ENCODE data around the gene MYRFL. TPM values are rescaled to one million over a fixed set of nuclear protein-coding genes. Genes with fewer than 3 reads are reported as not detected.
"Not testable (repeated sequence)": the region's sequence is repeated elsewhere in the genome, so short reads cannot be mapped to it uniquely, and the experiment has no call there.

The MYRFL gene
- total RNA-seq, 1 experiment from 2014 or later = not detected

DNA sequence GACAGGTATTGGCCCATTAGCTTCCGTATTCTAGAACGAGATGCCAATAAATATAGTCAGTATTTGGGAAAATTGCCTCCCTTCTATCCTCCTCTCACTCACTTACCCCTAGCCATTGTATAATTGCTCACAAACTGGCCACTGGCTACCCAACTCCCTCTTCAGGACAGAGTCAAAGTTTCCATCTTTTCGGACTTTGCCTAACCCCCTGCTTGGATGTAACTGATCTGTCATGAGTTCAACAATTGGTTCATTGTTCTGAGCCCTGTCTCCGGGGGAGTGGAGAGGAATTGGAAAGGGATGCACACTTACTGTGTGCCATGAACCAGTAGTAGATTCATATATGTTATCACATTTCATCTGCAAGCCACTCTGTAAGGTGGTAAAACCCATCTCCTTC lies 12.2 kb downstream of the MYRFL start:
- in situ Hi-C loops (cut with HindIII; ENCODE audit: low pct_unique_long_range_greater_than_20kb, low sequenced_read_pairs) = no loop called here
- DNase-seq (ENCODE audit: low read depth, low spot score) = peak; percentile 91

DNA sequence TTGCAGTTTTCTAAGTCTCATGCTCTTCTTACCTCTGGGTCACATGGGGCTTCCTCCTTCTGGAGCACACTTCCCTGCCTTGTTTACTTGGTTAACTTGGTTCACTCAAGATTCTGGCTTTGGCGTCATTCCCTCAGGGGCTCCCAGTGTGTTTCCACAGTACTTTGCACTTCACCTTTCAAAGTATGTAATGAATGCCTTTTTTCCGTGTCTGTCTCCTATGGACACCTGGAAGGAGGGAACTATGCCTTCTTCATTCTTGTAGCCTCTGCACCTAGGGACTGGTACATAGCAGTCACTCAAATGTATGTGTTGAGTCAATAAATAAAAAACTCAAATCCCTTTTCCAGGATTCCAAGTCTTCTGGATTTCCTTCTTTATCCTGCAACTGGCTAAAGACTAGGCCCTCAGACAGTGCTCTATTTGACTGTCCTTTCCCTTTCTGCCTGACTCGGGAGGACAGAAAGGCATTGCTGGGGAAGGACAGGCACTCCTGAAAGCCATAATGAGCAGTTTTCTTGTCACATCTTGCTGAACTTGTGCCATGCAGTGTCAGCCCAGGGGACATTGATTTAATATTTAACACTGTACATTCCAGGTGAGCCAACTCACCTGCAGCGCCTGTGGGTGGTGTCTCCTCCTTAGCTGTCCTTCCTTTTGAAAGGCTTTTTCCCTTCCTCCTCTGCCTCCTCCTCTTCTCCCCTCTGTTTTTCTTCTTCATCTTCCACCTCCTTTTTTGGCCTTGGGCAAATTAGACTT lies 12.8 kb downstream of the MYRFL start:
- in situ Hi-C loops (cut with HindIII; ENCODE audit: low pct_unique_long_range_greater_than_20kb, low sequenced_read_pairs) = no loop called here
- peak; percentile 87 for DNase-seq (ENCODE audit: low read depth, low spot score)

GRCh38 chr12:69840727-69841126 lies 15.7 kb downstream of the MYRFL start:
- in situ Hi-C loops (cut with HindIII; ENCODE audit: low pct_unique_long_range_greater_than_20kb, low sequenced_read_pairs) = no loop called here
- DNase-seq (ENCODE audit: low read depth, low spot score) = no peak

DNA sequence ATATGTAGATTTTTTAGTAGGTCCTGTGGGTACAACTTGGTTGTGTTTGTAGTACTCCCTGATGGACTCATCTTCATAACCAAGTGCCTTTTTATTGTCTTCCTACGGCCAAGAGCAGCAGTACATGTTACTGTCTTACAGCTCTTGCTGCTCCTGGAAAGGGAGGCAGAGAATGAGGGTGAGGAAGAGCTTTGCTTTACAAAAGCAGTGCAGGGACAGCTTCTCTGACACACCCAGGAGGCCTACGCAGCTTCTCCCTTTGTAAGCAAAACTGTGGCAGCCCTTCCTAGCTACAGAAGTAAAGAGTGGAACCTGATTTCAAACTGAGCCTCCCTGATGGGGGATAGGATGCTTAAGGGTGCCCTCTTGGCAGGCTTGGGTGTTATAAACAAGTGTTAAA lies 18.6 kb downstream of the MYRFL start:
- no peak for DNase-seq (ENCODE audit: low read depth, low spot score)
- in situ Hi-C loops (cut with HindIII; ENCODE audit: low pct_unique_long_range_greater_than_20kb, low sequenced_read_pairs) = no loop called here

DNA sequence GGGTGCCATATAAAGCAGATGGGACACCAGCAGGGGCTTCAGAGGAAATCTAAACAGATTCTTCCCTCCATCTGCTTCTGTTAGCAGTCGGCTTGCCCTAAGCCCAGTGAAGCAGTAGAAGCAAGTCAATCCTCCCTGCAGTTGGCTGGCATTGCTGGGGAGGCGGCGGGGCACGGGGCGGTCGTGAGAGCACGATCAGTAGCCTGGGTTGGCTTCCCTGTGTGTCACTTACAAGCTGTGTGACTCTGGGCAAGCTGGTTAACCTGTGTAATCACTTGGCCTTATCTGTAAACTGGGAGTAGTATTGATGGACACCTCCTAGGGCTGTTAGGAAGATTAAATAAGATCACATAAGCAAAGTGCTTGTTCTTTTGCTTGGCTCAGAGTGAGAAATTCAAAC lies 19.4 kb downstream of the MYRFL start:
- in situ Hi-C loops (cut with HindIII; ENCODE audit: low pct_unique_long_range_greater_than_20kb, low sequenced_read_pairs) = no loop called here
- no peak for DNase-seq (ENCODE audit: low read depth, low spot score)

GRCh38 chr12:69844836-69845235 lies 19.8 kb downstream of the MYRFL start:
- no peak for DNase-seq (ENCODE audit: low read depth, low spot score)
- in situ Hi-C loops (cut with HindIII; ENCODE audit: low pct_unique_long_range_greater_than_20kb, low sequenced_read_pairs) = no loop called here

- no peak for DNase-seq (ENCODE audit: low read depth, low spot score)
- in situ Hi-C loops (cut with HindIII; ENCODE audit: low pct_unique_long_range_greater_than_20kb, low sequenced_read_pairs) = no loop called here
Observed at GRCh38 chr12:69846976-69847375, 21.9 kb downstream of the MYRFL start.

- in situ Hi-C loops (cut with HindIII; ENCODE audit: low pct_unique_long_range_greater_than_20kb, low sequenced_read_pairs) = no loop called here
- DNase-seq (ENCODE audit: low read depth, low spot score) = no peak
Observed at GRCh38 chr12:69851976-69852375, 26.9 kb downstream of the MYRFL start.

GRCh38 chr12:69853176-69853961 lies 28.3 kb downstream of the MYRFL start:
- DNase-seq (ENCODE audit: low read depth, low spot score); in situ Hi-C loops (cut with HindIII; ENCODE audit: low pct_unique_long_range_greater_than_20kb, low sequenced_read_pairs): not testable (repeated sequence)

DNA sequence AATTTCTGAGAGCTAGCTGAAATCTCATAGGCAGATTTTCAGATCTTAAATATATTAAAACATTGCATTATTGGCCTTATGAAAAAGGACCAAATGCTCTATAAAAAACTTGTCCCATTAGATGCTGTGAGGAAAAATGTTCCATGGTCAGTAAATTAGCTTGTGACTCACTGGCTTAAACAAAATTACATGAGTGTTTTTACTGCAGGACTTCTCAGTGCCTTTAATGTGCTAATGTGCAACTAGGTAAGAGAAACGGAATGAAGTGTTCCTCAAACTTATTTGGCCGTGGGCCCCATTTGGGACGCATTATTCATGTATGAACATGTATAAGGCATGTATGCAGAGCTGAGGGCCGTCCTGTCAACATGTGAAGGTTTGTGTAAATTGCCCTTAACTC lies 41.7 kb downstream of the MYRFL start:
- in situ Hi-C loops (cut with HindIII; ENCODE audit: low pct_unique_long_range_greater_than_20kb, low sequenced_read_pairs) = no loop called here
- DNase-seq (ENCODE audit: low read depth, low spot score) = no peak

GRCh38 chr12:69868695-69869094 lies 43.7 kb downstream of the MYRFL start:
- in situ Hi-C loops (cut with HindIII; ENCODE audit: low pct_unique_long_range_greater_than_20kb, low sequenced_read_pairs) = no loop called here
- DNase-seq (ENCODE audit: low read depth, low spot score) = no peak

GRCh38 chr12:69872804-69873203 lies 47.8 kb downstream of the MYRFL start:
- in situ Hi-C loops (cut with HindIII; ENCODE audit: low pct_unique_long_range_greater_than_20kb, low sequenced_read_pairs) = no loop called here

DNA sequence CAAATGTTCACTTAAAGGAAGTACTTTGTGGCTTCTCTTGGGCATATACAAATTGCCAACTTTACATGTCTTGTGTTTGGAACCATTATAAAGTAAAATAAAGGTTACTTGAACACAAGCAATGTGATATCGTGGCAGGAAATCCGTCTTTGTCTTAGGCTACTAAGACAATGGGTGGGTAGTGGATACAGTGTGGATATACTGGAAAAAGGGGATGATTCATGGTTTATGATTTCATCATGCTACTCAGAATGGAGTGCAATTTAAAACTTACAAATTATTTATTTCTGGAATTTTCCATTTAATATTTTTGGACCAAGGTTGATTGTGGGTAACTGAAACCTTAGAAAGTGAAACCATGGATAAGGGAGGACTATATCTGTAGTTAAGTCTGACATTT lies 48.4 kb downstream of the MYRFL start:
- no peak for DNase-seq (ENCODE audit: low read depth, low spot score)
- in situ Hi-C loops (cut with HindIII; ENCODE audit: low pct_unique_long_range_greater_than_20kb, low sequenced_read_pairs) = no loop called here

More at GRCh38 chr12:69872804-69873203, 47.8 kb downstream of the MYRFL start:
- DNase-seq (ENCODE audit: low read depth, low spot score) = no peak

- DNase-seq (ENCODE audit: low read depth, low spot score) = no peak
- in situ Hi-C loops (cut with HindIII; ENCODE audit: low pct_unique_long_range_greater_than_20kb, low sequenced_read_pairs) = loop anchor here (25.0 kb wide), 1 partner anchor 713 kb away; no protein-coding TSS in a partner anchor
Observed at GRCh38 chr12:69874606-69875005, 49.6 kb downstream of the MYRFL start.

GRCh38 chr12:69875416-69875935 lies 50.4 kb downstream of the MYRFL start:
- DNase-seq (ENCODE audit: low read depth, low spot score) = no peak
- in situ Hi-C loops (cut with HindIII; ENCODE audit: low pct_unique_long_range_greater_than_20kb, low sequenced_read_pairs) = loop anchor here (25.0 kb wide), 1 partner anchor 712 kb away; no protein-coding TSS in a partner anchor

DNA sequence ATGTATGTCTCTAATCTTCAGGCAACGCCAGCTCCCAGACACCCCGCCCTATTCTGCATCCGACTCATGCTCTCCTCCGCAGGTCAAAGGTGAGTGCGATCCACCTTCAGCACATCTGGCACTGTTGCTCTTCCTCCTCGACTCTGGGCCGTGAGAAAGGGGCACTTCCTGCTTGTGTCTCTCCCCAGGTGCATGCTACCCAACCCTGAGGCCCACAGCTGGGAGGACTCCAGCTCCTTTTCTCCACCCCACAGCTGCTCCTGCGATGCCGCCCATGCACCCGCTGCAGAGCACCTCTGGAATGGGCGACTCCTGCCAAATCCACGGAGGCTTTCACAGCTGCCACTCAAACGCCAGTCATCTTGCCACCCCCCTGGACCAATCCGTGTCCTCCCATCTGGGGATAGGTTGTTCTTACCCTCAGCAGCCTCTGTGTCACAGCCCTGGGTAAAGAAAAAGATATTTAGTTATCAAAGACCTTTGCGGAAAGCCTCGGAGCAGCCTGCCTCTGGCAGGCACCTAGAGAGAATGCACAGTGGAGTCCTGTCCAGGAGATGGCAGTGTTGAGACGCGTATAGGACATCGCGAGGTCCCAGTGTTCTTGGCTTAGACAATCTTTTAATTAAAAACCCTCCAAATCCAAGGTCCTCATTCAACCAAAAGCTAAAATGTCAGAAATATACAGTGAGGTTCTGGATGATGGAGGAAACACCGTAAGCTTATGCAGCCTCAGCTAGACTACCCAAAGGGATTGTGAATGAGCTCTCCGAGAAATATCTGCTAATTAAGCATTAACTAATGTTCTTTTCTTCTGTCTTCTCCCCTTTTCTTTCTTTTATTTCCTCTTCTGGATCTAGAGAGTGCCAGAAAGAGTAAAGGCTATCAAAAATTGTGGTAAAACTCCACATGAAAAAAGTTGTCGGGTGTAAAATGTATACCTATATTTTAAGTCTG lies 54.3 kb downstream of the MYRFL start:
- peak; percentile 80 for DNase-seq (ENCODE audit: low read depth, low spot score)
- in situ Hi-C loops (cut with HindIII; ENCODE audit: low pct_unique_long_range_greater_than_20kb, low sequenced_read_pairs) = loop anchor here (25.0 kb wide), 1 partner anchor 708 kb away; no protein-coding TSS in a partner anchor

DNA sequence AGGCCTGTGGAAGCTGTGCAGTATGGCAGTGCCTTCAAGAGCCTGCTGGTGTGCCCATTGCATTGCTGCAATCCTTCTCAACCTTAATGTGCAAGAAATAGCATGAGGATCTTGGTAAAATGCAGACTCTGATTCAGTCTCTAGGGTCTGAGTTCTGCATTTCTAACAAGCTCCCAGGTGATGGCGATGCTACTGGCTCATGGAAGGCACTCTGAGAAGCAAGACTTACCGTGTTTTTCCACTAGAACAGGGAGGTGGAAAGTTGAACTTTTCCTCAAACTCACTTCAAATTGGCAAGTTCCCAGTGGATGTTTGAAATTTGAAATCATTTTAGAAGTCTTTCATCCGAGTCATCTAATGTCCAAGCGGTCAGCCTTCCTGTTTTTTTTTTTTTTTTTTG lies 55.5 kb downstream of the MYRFL start:
- peak; percentile 24 for DNase-seq (ENCODE audit: low read depth, low spot score)
- in situ Hi-C loops (cut with HindIII; ENCODE audit: low pct_unique_long_range_greater_than_20kb, low sequenced_read_pairs) = loop anchor here (25.0 kb wide), 1 partner anchor 707 kb away; no protein-coding TSS in a partner anchor

Data from SK-MEL-5 (cell line).